SK-N-SH (cell line): ENCODE results near the gene PHF21A. TPM values are rescaled to one million over a fixed set of nuclear protein-coding genes. Genes with fewer than 3 reads are reported as not detected.

ENCODE experiments used
- CTCF ChIA-PET: fragments of 300-600, 350-600 bp; formaldehyde crosslinking; extraction: SDS; loops from one replicate; lab custom pipeline; 2021; lab: Yijun Ruan, JAX
- POLR2A ChIA-PET: fragments of 350-600 bp; sonication (Branson Sonifier 250); formaldehyde crosslinking; extraction: SDS; loops from one replicate; lab custom pipeline; 2020; ENCODE audit warnings: antibody characterized with exemption, inconsistent platforms; lab: Yijun Ruan, JAX
- DNase-seq: peaks from one replicate; pipeline ENCODE4 v3.0.0; 2012
- H2AFZ ChIP-seq: fragments of 200-600 bp; sonication (generic); 2 replicates; pipeline ENCODE4 v1.8.1; 2016; ENCODE audit warnings: antibody characterized with exemption, mild to moderate bottlenecking, low read depth
- H3F3A ChIP-seq: fragments of 200-600 bp; sonication (generic); replicated peaks from 2 replicates; pipeline ENCODE3; 2016; ENCODE audit warnings: antibody characterized with exemption, mild to moderate bottlenecking; ENCODE audit not compliant: insufficient read depth
- H3K27ac ChIP-seq, 2 experiments: fragments of 200-500 bp in 1 of 2; fragments of 200-600 bp in 1 of 2; sonication (Bioruptor generic) in 1 of 2; sonication (generic), shearing (Covaris generic) in 1 of 2; 2 replicates each; pipeline versions ENCODE4 v1.5.1 to v1.6.1; 2014 to 2016; ENCODE audit warnings: low read depth in 2 of 2, inconsistent platforms in 1 of 2, low read length in 1 of 2, mild to moderate bottlenecking in 1 of 2, mixed read lengths in 1 of 2
- H3K27me3 ChIP-seq: fragments of 200-600 bp; sonication (generic), shearing (Covaris generic); 2 replicates; pipeline ENCODE4 v1.6.1; 2016; ENCODE audit warnings: mixed run types; ENCODE audit not compliant: insufficient read depth
- H3K36me3 ChIP-seq, 2 experiments: fragments of 200-500 bp in 1 of 2; fragments of 200-600 bp in 1 of 2; sonication (Bioruptor generic) in 1 of 2; sonication (generic) in 1 of 2; replicated peaks in 1 of 2; 2 replicates each; pipeline versions ENCODE3 to v1.5.1; 2014 to 2016; ENCODE audit warnings: low read length in 1 of 2, mild to moderate bottlenecking in 1 of 2; ENCODE audit not compliant: insufficient read depth in 2 of 2, control insufficient read depth in 1 of 2
- H3K4me1 ChIP-seq, 2 experiments: fragments of 200-500 bp in 1 of 2; fragments of 200-600 bp in 1 of 2; sonication (Bioruptor generic) in 1 of 2; sonication (generic), shearing (Covaris generic) in 1 of 2; 2 replicates each; pipeline versions ENCODE4 v1.5.1 to v1.6.1; 2014 to 2016; ENCODE audit warnings: low read depth in 1 of 2, low read length in 1 of 2, mixed run types in 1 of 2; ENCODE audit not compliant: insufficient read depth in 2 of 2, control insufficient read depth in 1 of 2
- H3K4me2 ChIP-seq: fragments of 200-600 bp; sonication (generic), shearing (Covaris generic); 2 replicates; pipeline ENCODE4 v1.6.1; 2017; ENCODE audit warnings: mixed run types
- H3K4me3 ChIP-seq, 2 experiments: fragments of 200-500 bp in 1 of 2; fragments of 200-600 bp in 1 of 2; sonication (Bioruptor generic) in 1 of 2; sonication (generic), shearing (Covaris generic) in 1 of 2; 2 replicates each; pipeline versions ENCODE4 v1.5.1 to v1.8.1; 2014 to 2016; ENCODE audit warnings: low read depth in 2 of 2, inconsistent platforms in 1 of 2, low read length in 1 of 2, mild to moderate bottlenecking in 1 of 2, mixed read lengths in 1 of 2, moderate library complexity in 1 of 2
- H3K79me2 ChIP-seq: fragments of 200-600 bp; sonication (generic); 2 replicates; pipeline ENCODE4 v1.8.1; 2017; ENCODE audit warnings: mild to moderate bottlenecking; ENCODE audit not compliant: insufficient read depth
- H3K9ac ChIP-seq: fragments of 200-600 bp; sonication (generic); 2 replicates; pipeline ENCODE4 v1.6.1; 2017; ENCODE audit warnings: mixed run types
- H3K9me2 ChIP-seq: fragments of 200-600 bp; sonication (generic); 2 replicates; pipeline ENCODE4 v1.6.1; 2017; ENCODE audit warnings: mixed run types
- H3K9me3 ChIP-seq: fragments of 200-600 bp; sonication (generic); 2 replicates; pipeline ENCODE4 v1.6.1; 2017; ENCODE audit warnings: mixed run types, mild to moderate bottlenecking, moderate library complexity
- H4K20me1 ChIP-seq: fragments of 200-600 bp; sonication (generic); 2 replicates; pipeline ENCODE4 v1.6.1; 2017; ENCODE audit warnings: mild to moderate bottlenecking, mixed run types; ENCODE audit not compliant: insufficient read depth
- CHD2 ChIP-seq: fragments of 150-350 bp; IDR thresholded peaks from 2 replicates; pipeline ENCODE4 v1.6.1; 2018; ENCODE audit warnings: low read length; ENCODE audit not compliant: partially characterized antibody
- CTCF ChIP-seq: fragments of 200-600 bp; sonication (generic); IDR thresholded peaks from 2 replicates; pipeline ENCODE4 v1.6.1; 2017; ENCODE audit warnings: antibody characterized with exemption, mild to moderate bottlenecking, moderate library complexity
- EZH2phosphoT487 ChIP-seq: fragments of 200-600 bp; sonication (generic); IDR thresholded peaks from 2 replicates; pipeline ENCODE4 v1.6.1; 2017; ENCODE audit warnings: low read depth, mixed run types, mild to moderate bottlenecking, antibody characterized with exemption, moderate library complexity, borderline replicate concordance
- FOSL2 ChIP-seq: IDR thresholded peaks from 2 replicates; pipeline ENCODE4 v1.4.0; 2012; ENCODE audit warnings: low read depth, mild to moderate bottlenecking, moderate library complexity, borderline replicate concordance
- FOXJ3 ChIP-seq: sonication (generic); formaldehyde crosslinking; IDR thresholded peaks from 2 replicates; pipeline ENCODE4 v1.5.1; 2020; ENCODE audit warnings: mild to moderate bottlenecking, missing genetic modification reagents
- FOXM1 ChIP-seq: IDR thresholded peaks from 2 replicates; pipeline ENCODE4 v1.4.0; 2012; ENCODE audit warnings: low read depth, mild to moderate bottlenecking
- GABPA ChIP-seq: IDR thresholded peaks from 2 replicates; pipeline ENCODE4 v1.4.0; 2012; ENCODE audit warnings: low read depth, mild to moderate bottlenecking
- GATA2 ChIP-seq: sonication (generic); formaldehyde crosslinking; IDR thresholded peaks from 2 replicates; pipeline ENCODE4 v1.5.0; 2020; ENCODE audit warnings: mild to moderate bottlenecking, missing genetic modification reagents
- MXI1 ChIP-seq: IDR thresholded peaks from 2 replicates; pipeline ENCODE4 v1.6.1; 2012; ENCODE audit warnings: mild to moderate bottlenecking, low read depth, low read length, improper control_type of control experiment
- NFIC ChIP-seq: IDR thresholded peaks from 2 replicates; pipeline ENCODE4 v1.4.0; 2012; ENCODE audit warnings: borderline replicate concordance
- RCOR1 ChIP-seq: fragments of 150-350 bp; IDR thresholded peaks from 2 replicates; pipeline ENCODE4 v1.6.1; 2017; ENCODE audit warnings: antibody characterized with exemption, low read length
- RFX5 ChIP-seq: IDR thresholded peaks from 2 replicates; pipeline ENCODE4 v1.6.1; 2012; ENCODE audit warnings: mild to moderate bottlenecking, improper control_type of control experiment, low read length
- SMC3 ChIP-seq: IDR thresholded peaks from 2 replicates; pipeline ENCODE4 v1.6.1; 2012; ENCODE audit warnings: low read depth, low read length, improper control_type of control experiment
- TEAD4 ChIP-seq: IDR thresholded peaks from 2 replicates; pipeline ENCODE4 v1.4.0; 2012; ENCODE audit warnings: mild to moderate bottlenecking, borderline replicate concordance; ENCODE audit not compliant: insufficient read depth
- USF1 ChIP-seq: IDR thresholded peaks from 2 replicates; pipeline ENCODE4 v1.4.0; 2012; ENCODE audit warnings: low read depth, borderline replicate concordance
- YY1 ChIP-seq: IDR thresholded peaks from 2 replicates; pipeline ENCODE4 v1.4.0; 2012; ENCODE audit warnings: low read depth, mild to moderate bottlenecking
- WGBS: methylation state at CpG from one replicate; pipeline ENCODE4 v1.1.6; 2017; ENCODE audit warnings: low lambda C conversion rate; 5-methylcytosine and 5-hydroxymethylcytosine counted together
- polyA plus RNA-seq, 3 experiments: library from polyadenylated mRNA; depleted of rRNA; stranded (reverse); fragments of >200 nt; gene quantifications; 2 replicates each; pipeline ENCODE4 v1.2.3, GENCODE V29; 2012
- TF ChIP-seq, protein P1 (sequence below): IDR thresholded peaks from 2 replicates; pipeline ENCODE4 v1.4.0; 2012; ENCODE audit warnings: low read depth, borderline replicate concordance
- TF ChIP-seq, protein P2 (sequence below): IDR thresholded peaks from 2 replicates; pipeline ENCODE4 v1.6.1; 2012; ENCODE audit warnings: mild to moderate bottlenecking, low read depth, low read length, moderate library complexity
- TF ChIP-seq, protein P3 (sequence below): IDR thresholded peaks from 2 replicates; pipeline ENCODE4 v1.4.0; 2012; ENCODE audit warnings: low read depth

Gene PHF21A
- polyA plus RNA-seq, 1 of the 3 experiments (the other 2 are of a cell fraction), result 18.8 TPM

- TF ChIP-seq RCOR1 (no peak), RFX5 (no peak), TEAD4 (no peak), NFIC (no peak), FOXJ3 (CRISPR knock-in tag) (no peak)
- TF ChIP-seq, protein P1, sequence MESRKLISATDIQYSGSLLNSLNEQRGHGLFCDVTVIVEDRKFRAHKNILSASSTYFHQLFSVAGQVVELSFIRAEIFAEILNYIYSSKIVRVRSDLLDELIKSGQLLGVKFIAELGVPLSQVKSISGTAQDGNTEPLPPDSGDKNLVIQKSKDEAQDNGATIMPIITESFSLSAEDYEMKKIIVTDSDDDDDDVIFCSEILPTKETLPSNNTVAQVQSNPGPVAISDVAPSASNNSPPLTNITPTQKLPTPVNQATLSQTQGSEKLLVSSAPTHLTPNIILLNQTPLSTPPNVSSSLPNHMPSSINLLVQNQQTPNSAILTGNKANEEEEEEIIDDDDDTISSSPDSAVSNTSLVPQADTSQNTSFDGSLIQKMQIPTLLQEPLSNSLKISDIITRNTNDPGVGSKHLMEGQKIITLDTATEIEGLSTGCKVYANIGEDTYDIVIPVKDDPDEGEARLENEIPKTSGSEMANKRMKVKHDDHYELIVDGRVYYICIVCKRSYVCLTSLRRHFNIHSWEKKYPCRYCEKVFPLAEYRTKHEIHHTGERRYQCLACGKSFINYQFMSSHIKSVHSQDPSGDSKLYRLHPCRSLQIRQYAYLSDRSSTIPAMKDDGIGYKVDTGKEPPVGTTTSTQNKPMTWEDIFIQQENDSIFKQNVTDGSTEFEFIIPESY, result no peak
These were observed 63.8 kb downstream of the PHF21A start (continued) for GRCh38 chr11:46057489-46057888.

DNA sequence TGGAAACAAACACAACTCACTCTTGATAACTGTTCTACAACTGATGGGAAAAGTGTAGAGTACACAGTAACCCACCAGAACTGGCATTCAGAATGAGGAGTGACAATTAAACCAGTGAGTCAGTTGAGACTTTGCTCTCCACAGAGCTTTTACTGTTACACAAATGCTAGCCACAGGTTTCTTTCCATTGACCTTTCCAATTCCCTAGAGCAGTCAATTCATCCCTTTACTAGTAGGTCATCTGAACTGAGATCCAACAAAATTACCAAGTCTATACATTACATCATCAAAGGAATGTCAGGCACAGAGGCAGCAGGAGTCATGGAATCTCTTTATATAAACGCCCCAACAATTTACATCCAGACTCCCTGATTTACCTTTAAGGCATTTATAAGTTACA, 65.9 kb downstream of the PHF21A start:
- POLR2A ChIA-PET, result no interaction called here
- no peaks in the 10 kb centered on the region for H3K9me2 ChIP-seq
- TF ChIP-seq USF1, result no peak
- TF ChIP-seq GATA2 (CRISPR knock-in tag), result no peak
- TF ChIP-seq, protein P2, sequence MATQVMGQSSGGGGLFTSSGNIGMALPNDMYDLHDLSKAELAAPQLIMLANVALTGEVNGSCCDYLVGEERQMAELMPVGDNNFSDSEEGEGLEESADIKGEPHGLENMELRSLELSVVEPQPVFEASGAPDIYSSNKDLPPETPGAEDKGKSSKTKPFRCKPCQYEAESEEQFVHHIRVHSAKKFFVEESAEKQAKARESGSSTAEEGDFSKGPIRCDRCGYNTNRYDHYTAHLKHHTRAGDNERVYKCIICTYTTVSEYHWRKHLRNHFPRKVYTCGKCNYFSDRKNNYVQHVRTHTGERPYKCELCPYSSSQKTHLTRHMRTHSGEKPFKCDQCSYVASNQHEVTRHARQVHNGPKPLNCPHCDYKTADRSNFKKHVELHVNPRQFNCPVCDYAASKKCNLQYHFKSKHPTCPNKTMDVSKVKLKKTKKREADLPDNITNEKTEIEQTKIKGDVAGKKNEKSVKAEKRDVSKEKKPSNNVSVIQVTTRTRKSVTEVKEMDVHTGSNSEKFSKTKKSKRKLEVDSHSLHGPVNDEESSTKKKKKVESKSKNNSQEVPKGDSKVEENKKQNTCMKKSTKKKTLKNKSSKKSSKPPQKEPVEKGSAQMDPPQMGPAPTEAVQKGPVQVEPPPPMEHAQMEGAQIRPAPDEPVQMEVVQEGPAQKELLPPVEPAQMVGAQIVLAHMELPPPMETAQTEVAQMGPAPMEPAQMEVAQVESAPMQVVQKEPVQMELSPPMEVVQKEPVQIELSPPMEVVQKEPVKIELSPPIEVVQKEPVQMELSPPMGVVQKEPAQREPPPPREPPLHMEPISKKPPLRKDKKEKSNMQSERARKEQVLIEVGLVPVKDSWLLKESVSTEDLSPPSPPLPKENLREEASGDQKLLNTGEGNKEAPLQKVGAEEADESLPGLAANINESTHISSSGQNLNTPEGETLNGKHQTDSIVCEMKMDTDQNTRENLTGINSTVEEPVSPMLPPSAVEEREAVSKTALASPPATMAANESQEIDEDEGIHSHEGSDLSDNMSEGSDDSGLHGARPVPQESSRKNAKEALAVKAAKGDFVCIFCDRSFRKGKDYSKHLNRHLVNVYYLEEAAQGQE, result no peak
- TF ChIP-seq, protein P1, result no peak
- no peak for TF ChIP-seq YY1
- TF ChIP-seq CHD2, result no peak
- TF ChIP-seq GABPA, result no peak
- TF ChIP-seq MXI1, result no peak
- TF ChIP-seq, protein P3, sequence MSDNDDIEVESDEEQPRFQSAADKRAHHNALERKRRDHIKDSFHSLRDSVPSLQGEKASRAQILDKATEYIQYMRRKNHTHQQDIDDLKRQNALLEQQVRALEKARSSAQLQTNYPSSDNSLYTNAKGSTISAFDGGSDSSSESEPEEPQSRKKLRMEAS, result no peak
- no peak for TF ChIP-seq CTCF
- TF ChIP-seq SMC3, result no peak
- no peak for TF ChIP-seq EZH2phosphoT487
- TF ChIP-seq FOSL2, result no peak
- no peak for TF ChIP-seq FOXM1
- TF ChIP-seq TEAD4, result no peak

More for the DNA sequence above, 65.9 kb downstream of the PHF21A start:
- Histone ChIP-seq H4K20me1 (peaks cover 6% of the 10 kb centered on the region; the same call in 1 of the 2 replicates), H3K4me3 (no peak overlapping the region), H3K27ac (no peak overlapping the region), H3K4me1 (peaks cover 13 to 15% of the 10 kb centered on the region in 2 experiments), H3K9ac (no peak overlapping the region), H3K79me2 (no peaks in the 10 kb centered on the region), H3K4me2 (no peak overlapping the region), H2AFZ (no peak overlapping the region), H3K27me3 (no peaks in the 10 kb centered on the region), H3K36me3 (peaks cover 13 to 23% of the 10 kb centered on the region in 2 experiments), H3K9me3 (no peaks in the 10 kb centered on the region), H3F3A (peaks cover 5% of the 10 kb centered on the region)
- CTCF ChIA-PET, result interaction anchor here (1.8 kb wide), 1 partner anchor 49 kb away, joined by 5 read pairs; no protein-coding TSS in a partner anchor
- WGBS, result 74% methylated on average over 1 of the region's 1 CpG
- no peak for DNase-seq
